Activated CD4-positive, alpha-beta T cell treated with anti-CD3 and anti-CD28 coated beads for 48 hours (primary cell): ENCODE data around the gene TESMIN.

Experiments used
- DNase-seq: peaks from one replicate; pipeline ENCODE4 v3.0.0-alpha.2; 2020

TESMIN gene

DNA sequence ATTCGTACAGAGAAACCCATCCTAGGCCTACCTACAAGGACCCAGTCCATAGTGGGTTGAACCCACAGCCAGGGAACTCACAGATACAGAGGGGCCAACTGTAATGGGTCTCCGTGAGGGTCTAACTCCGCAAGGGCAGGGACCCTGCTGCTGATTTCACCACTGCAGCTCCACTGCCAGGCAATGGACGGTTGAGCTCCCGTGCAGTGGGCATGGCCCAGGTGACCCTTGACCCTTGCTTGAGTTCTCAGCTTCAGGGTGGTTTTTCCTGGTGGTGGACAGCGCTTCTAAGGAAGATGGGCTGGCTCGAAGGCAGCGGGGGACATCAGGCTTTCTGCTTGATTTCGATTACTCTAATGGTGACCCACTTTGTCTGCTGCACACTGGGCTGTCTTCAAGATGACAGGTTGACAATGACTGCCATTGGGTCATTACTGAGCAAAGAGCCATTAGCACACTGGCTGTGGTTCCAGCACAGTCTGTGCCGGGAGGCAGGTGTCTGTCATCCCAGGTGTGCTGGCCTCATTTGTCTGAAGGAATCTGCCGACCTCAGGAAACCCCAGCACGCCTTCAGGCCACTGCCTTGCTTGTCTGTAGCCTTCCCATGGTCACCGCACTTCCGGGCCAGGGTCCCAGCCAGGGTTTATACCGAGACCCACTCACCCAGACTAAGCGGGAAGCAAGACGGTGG, 70.6 kb downstream of the TESMIN start:
- no peak for DNase-seq

- DNase-seq = no peak
Measured at GRCh38 chr11:68678031-68678441, 73.3 kb downstream of the TESMIN start.

GRCh38 chr11:68677432-68677831, 73.9 kb downstream of the TESMIN start:
- no peak for DNase-seq

- no peak for DNase-seq
Measured at GRCh38 chr11:68674461-68674860, 76.9 kb downstream of the TESMIN start.

DNA sequence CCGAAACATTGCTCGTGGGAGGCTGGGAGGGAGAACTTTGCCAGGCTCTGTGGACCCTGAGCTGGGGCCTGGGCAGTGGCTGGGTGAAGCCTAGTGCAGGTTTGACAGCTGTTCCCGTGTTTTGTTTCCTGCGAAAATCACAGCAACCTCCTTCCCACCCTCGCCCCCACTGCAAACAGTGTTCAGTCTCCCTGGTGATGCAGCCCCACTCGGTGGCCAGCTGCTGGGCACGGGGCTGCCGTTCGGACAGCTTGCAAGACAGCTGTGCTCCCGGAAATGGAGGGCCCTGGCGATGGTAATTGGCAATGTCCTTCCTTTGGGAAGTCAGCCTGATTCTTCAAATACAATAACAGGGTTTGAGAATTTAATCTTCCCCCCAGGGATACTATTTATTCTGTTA, 77.3 kb downstream of the TESMIN start:
- DNase-seq = no peak

- no peak for DNase-seq
Measured at GRCh38 chr11:68673306-68673945, 77.9 kb downstream of the TESMIN start.

DNA sequence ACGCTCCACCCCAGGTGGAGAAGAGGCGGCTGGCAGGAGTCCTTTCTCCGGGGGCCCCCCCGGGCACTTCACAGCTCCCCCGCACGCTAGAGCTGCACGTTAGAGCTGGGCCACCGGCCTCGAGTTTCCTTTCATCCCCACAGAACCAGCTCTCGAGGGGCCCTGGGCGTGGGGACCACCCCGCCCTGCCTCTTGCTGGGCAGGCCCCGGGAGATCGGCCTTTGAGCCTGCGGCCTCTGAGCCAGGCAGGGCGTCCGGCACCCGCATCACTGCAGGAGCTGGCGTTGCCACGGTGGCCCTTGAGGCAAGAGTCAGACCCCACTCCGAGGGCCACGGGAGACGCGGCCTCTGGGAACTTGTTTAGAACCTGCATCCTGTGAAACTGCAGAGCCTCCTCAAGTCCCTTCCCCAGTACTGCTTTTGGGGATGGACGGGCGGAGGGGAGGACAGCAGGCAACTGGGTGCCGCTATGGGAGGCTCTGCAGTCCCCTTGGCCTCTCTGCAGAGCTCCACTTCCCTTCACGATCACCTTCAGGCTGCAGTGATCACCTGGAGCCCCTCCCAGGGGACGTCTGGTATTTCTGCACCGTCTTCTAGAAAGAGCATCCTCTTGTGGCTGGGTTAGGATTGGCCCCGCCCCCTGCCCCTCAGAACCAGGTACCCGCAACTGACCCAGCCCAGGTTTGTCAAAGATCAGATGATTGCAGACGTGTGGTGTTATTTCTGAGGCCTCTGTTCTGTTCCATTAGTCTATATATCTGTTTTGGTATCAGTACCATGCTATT, 80.9 kb downstream of the TESMIN start:
- DNase-seq = no peak

- DNase-seq = no peak
Measured at GRCh38 chr11:68669301-68670090, 81.8 kb downstream of the TESMIN start.

DNA sequence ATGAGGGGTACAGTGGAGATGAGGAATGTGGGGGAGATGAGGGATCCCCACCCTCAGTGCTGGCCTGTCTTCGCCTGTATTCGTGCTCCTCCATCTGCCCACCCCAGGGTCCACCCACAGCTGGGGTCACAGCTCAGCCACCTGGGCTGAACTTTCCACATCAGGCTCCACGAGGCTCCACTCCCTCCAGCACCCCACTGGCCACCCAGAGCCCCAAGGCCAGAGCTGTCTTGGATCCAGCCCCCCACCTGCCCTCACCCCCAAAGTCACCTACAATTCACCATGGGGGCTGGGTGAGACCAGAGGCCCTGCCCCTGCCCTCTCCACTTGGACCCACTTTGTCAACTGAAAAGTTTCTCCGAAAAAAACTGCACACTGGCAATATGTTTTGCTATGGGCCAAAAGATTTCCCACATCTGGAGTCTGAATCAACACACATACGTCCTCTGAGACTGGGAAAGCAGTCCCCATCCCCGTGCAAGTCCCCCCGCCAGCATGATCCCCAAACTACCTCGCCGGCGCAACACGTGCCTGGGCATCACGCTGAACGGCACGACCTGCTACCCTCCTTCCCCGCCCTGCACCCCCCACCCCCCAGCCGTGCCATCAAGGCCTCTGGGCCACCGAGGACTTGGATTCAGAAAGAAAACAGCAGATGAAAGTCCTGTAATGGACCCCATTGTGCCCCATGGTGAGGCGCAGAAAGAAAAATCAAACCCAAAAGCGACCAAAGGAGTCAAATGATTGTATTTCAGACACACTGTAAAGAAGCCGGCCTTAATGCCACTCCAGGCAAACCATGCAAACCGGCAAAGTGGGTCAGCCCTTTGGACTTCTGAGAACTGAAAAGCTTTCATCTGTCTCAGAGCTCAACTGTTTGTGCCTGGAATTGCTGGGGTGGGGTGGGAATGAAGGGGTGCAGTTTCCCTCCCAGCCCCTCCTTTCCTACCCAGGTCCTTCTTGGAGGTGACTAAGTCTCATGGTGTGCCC, 83.5 kb downstream of the TESMIN start:
- no peak for DNase-seq

DNA sequence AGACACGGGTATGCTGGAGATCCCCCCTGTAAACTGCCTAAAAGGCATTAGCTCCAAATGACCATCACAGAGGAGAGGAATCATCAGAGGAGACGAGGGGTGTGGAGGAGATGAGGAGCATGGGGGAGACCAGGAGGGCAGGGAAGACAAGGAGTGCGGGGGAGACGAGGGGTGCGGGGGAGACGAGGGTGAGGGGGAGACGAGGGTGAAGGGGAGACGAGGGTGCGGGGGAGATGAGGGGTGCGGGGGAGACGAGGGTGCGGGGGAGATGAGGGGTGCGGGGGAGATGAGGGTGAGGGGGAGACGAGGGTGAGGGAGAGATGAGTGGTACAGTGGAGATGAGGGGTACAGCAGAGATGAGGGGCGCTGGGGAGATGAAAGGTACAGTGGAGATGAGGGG, 84.5 kb downstream of the TESMIN start:
- no peak for DNase-seq

DNA sequence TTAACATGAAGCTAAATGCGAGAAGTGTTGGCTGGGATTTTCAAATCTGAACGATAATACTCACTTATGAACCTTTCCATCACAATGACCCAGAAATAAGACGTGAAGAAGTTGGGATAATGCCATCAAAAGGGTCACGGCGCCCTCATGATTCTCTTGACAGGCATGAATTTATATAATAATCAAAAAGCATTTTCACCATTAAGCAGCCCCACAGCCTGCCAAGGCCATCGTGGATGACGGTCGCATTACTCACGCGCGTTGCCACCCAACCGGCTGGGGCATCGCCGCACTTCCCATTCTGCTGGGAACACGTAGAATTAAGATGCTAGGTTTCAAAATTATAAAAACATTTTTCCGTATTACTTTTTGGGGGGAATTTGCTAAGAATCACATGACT, 85.9 kb downstream of the TESMIN start:
- no peak for DNase-seq

DNA sequence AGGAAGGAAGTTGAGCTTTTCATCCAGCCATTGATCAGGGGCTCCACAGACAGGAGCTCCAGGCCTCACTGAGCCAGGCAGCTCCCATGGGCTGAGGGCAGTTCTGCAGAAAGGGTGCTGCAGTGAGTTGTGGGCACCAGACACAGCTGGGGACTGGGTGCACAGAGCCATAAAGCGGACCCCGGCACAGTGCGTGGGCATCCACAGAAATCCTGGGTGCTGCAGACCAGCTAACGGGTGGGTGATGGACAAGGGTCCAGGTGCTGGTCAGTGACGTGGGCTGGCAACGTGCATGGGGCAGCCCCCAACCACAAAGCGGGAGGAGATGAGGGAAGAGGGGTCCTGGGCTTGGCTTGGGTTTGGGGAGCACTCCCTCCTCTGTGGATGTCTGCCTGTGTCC, 86.4 kb downstream of the TESMIN start:
- DNase-seq = no peak

- no peak for DNase-seq
Measured at GRCh38 chr11:68664141-68664540, 87.2 kb downstream of the TESMIN start.

DNA sequence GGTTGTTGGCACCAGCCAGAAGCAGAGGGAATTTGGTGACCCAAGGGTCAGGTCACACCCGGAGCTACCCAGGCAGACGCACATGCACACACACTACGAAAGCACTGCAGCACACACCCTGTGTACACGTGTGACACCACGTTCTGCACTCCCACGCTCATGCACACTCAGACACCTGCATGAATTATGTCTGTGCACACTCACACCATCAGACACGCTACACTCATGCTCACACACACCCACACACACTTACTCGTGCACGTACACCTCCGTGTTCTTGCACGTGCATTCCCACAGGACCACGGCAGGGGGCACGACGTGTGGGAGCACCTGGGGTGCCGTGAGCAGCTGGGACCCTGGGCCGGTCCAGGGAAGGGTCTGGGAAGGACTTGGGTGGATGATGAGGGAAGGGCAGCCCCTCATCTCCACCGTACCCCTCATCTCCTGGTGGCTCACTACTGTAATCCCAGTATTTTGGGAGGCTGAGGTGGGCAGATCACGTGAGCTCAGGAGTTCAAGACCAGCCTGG, 87.8 kb downstream of the TESMIN start:
- DNase-seq = no peak

GRCh38 chr11:68661697-68662603, 89.4 kb downstream of the TESMIN start:
- no peak for DNase-seq

DNA sequence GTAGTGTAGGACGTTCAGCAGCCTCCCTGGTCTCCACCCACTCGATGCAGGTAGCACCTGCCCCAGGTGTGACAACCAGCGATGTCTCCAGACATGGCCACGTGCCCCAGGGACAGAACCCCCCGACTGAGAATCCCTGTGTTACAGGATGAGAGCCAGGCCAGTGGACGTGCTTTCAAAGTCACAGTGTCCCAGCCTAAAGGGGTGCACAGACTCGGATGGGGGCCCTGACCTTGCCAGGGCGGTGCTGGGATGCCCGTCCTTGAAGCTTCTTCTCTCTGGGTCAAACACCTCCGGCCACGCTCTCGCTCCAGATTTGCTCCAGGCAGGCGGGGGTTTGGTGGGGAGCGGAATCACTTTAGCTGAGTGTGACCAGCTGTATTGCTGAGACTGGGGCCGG, 90.3 kb downstream of the TESMIN start:
- DNase-seq = no peak

DNA sequence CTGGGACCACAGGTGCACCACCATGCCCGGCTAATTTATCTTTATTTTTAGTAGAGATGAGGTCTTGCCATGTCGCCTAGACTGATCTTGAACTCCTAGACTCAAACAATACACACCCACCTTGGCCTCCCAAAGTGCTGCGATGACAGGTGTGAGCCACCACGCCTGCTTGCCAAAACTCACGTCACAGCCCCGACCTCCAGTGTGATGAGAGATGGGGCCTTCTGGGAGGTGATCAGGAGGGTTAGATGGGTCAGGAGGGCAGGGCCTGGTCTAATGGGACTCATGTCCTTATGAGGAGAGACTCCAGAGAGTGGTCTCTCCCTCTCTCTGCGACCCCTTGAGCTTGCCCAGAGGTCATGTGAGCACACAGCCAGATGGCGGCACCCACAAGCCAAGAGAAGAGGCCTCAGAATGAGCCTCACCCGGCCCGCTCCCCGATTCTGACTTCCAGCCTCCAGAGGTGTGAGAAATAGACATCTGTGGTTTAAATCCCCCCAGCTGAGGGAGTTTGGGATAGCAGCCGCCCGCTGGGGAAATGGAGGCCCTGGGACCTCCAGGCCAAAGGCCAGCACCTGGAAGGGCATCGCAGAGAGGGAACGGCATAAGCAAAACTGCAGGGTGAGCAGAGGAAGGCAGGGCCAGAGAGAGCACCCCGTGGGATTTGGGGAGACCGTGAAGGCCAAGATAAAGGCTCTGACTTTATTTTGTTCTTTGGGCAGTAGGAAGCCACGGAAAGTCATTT, 91.1 kb downstream of the TESMIN start:
- no peak for DNase-seq

- no peak for DNase-seq
Measured at GRCh38 chr11:68659158-68659921, 92.0 kb downstream of the TESMIN start.

- DNase-seq = no peak
Measured at GRCh38 chr11:68658661-68659060, 92.7 kb downstream of the TESMIN start.
